A673 (cell line): ENCODE measurements around the gene ANKS1B.

Experiments used
- EZH2 ChIP-seq: fragments of 200-600 bp; sonication (generic); IDR thresholded peaks from 2 replicates; pipeline ENCODE4 v1.6.1; 2017; ENCODE audit warnings: borderline replicate concordance, low read depth, mild to moderate bottlenecking, mixed read lengths, antibody characterized with exemption, low read length; ENCODE audit not compliant: poor library complexity, severe bottlenecking
- TF ChIP-seq, protein P1 (sequence below): fragments of 300-800, 200-600 bp; sonication (generic); conservative IDR thresholded peaks from 2 replicates; pipeline ENCODE4 v1.5.1; 2017; ENCODE audit warnings: low read depth, mild to moderate bottlenecking, antibody characterized with exemption, low read length, moderate library complexity, mixed read lengths

DNA sequence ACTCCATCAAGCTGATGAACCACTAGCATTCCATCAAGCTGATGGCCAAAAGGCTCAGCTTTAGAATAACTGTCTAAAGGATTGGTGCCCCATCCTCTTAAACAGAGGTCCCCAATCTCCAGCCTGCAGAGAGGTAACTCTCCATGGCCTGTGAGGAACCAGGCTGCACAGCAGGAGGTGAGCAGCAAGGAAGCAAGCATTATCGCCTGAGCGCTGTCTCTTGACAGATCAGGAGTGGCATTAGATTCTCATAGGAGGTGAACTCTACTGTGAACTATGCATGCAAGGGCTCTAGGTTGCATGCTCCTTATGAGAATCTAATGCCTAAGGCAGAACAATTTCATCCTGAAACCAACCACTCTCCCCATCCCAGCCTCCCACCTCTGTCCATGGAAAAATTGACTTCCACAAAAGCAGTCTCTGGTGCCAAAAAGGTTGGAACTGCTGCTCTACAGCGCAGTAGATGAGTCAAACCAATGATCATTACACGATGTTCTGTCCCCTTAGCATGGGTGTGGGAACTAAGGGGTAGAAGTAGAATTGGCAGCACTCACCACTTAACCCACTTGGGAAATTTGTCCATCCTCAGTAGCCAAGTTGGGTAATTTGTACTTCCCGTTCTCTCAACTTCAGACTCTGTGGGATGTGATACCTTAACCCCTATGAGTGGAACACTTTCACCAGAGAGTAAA lies 66.9 kb downstream of the ANKS1B start:
- TF ChIP-seq EZH2 = no peak
- TF ChIP-seq, protein P1, sequence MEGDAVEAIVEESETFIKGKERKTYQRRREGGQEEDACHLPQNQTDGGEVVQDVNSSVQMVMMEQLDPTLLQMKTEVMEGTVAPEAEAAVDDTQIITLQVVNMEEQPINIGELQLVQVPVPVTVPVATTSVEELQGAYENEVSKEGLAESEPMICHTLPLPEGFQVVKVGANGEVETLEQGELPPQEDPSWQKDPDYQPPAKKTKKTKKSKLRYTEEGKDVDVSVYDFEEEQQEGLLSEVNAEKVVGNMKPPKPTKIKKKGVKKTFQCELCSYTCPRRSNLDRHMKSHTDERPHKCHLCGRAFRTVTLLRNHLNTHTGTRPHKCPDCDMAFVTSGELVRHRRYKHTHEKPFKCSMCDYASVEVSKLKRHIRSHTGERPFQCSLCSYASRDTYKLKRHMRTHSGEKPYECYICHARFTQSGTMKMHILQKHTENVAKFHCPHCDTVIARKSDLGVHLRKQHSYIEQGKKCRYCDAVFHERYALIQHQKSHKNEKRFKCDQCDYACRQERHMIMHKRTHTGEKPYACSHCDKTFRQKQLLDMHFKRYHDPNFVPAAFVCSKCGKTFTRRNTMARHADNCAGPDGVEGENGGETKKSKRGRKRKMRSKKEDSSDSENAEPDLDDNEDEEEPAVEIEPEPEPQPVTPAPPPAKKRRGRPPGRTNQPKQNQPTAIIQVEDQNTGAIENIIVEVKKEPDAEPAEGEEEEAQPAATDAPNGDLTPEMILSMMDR = no peak
